Activated naive CD4-positive, alpha-beta T cell treated with anti-CD3 and anti-CD28 coated beads, Interleukin-2, amount 50 U/mL, for 16 hours (primary cell): ENCODE results near the gene MGAT1.
"Not testable (repeated sequence)": the region's sequence is repeated elsewhere in the genome, so short reads cannot be mapped to it uniquely, and the experiment has no call there.

Experiments used
- DNase-seq: peaks from one replicate; pipeline ENCODE4 v3.0.0-alpha.2; 2020

The MGAT1 gene

DNA sequence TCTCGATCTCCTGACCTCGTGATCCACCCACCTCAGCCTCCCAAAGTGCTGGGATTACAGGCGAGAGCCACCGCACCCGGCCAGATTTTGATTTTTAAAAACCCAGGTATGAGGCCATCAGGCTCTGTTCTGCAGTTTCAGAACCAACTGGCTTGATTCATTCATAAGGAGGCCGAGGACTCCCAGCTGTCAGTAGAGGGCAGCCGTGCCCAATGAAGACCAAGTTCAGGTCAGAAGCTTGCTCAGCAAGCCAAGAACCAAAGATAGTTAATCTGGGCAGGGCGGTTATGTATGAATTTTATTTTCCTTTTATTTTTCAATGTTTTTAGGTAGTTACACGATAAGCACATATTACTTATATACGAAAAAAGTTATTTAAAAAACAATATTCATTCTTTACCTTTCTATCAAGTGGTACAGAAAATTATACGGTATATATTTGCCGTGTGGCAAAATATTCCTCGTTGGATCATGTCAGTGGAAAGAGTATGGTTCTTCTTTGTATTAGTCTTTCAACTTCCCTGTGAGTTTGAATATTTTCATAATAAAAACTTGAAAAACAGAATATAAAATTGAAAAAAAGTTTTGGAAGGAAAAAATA is 18.0 kb downstream of the MGAT1 start:
- peak; percentile 77 for DNase-seq

DNA sequence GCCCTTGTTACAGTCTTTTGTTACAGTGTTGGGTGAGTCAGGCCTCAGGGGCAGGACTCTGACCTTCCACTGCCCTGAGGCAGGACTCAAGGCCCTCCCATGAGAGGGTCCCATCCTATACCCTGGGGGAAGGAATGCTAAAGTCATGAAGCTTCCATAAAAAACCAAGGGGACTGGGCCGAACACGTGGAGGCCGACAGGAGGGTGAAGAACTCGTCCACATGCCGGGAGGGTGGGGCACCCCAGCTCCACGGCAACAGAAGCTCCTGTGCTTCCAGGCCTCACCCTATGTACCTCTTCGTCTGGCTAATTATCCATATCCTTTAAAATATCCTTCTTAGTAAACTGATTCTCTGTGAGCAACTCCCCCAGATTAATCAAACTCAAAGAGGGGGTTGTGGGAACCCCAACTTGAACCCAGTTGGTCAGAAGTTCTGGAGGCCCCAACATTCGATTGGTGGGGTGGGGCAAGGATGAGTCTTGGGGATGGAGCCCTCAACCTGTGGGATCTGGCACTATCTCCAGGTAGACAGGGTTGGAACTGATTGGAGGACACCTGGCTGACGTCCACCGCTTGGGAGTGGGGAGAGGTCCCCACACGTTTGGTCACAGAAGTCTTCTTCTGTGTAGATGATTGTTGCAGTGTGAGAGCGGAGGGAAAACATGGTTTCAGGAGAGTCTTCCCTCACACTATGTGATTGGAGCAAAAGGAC is 19.1 kb downstream of the MGAT1 start:
- DNase-seq, result no peak

DNA sequence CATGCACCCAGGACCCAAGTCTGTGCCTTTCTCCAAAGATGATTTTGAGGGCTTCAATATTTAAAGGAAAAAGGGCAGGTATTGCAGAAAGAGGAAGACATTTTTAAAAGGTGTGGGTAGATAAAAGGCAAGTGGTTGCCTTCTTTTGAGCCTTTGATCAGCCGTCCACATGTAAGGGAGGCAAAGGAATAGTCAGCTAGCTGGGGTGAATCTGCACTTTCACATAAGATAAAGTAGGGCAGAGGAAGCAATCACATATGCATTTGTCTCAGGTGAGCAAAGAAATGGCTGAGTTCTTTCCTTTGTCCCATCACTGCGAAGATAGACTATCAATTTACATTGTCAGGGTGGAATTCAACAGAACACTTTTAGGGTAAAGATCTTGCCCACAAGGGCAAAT is 19.9 kb downstream of the MGAT1 start:
- DNase-seq, result no peak

DNA sequence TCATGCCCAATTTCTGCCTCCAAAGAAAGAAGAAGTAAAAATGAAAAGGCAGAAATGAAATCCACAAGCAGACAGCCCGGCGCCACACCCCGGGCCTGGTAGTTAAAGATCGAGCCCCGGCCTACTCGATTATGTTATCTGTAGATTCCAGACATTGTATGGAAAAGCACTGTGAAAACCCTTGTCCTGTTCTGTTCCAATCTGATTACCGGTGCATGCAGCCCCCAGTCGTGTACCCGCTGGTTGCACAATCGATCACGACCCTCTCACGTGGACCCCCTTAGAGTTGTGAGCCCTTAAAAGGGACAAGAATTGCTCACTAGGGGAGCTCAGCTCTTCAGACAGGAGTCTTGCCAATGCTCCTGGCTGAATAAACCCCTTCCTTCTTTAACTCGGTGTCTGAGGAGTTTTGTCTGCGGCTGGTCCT is 20.7 kb downstream of the MGAT1 start:
- DNase-seq, result not testable (repeated sequence)

DNA sequence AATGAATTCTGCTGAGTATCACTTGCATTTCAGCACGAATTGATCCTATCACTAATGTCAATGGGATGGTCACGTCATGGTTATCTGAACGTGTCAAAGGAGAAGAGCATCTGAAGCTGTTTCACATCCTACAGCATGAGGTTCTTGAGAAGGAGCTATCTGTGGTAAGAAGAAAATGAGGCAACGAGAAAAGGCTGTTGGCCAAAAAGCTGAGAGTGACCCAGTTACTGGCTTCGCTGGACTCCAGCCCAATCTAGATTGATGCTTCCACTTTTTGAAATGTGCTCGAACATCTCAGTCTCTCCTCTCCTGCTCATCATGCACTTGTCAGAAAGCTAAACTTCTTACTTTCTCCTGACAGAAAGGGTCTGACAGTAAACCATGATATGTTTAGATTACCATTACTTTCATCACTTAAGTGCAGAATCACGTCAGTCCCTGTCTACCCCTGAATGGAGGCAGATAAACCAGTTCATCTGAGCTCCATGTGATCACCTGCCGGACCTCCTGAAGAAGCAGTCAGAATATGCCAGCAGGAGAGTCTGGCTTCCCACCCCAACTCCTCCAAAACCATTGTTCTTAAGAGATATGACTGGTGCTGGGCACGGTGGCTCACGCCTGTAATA is 22.5 kb downstream of the MGAT1 start:
- DNase-seq, result no peak

DNA sequence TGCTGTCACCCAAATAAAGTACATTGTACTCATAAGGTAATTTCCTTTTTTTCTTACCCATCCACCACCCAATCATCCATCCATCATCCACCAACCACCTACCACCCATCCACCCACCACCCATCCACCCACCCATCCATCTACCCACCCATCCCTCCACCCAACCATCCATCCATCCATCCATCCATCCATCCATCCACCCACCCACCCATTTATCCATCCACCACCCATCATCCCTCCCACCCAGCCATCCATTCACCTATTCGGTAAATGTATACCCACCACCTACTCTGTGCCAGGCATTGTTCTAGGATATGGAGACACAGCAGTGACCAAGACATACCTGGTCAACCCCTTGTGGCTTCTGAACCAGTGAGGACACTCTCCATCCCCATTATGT is 25.1 kb downstream of the MGAT1 start:
- no peak for DNase-seq

DNA sequence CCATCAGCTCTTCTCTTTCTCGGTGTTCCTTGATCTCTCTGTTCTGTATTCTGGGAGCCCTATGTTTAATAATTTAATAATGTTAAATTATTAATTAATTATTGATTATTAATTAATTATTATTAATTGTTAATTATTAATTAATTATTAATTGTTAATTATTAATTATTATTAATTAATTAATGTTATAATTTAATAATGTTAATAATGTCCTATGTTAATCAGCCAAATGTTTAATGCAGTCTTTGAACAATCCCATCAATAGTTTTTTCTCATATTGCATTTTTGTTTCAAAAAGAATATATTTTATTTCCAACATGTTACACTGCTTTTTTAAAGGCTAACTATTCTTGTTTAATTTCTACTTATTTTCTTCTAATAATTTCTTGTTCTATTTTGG is 26.2 kb downstream of the MGAT1 start:
- DNase-seq, result no peak

DNA sequence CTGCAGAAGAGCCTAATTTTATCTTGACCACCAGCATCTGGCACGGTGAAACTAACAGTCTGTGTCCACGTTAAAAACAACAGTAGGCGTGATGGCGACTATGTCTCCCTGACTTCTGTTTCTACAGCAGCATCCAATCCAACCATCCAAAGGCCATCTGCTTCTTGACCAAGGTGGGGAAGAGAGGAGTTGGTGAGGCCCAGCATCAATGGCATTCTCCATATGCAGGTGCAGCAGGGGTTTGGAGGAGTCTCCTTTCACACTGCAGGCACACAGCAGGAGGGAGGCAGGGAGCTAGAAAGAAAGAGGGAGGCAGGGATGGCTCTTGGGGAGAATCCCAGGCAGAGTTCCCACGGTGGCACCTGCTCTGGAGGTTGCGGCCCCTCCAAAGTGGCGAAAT is 27.0 kb downstream of the MGAT1 start:
- DNase-seq, result no peak

DNA sequence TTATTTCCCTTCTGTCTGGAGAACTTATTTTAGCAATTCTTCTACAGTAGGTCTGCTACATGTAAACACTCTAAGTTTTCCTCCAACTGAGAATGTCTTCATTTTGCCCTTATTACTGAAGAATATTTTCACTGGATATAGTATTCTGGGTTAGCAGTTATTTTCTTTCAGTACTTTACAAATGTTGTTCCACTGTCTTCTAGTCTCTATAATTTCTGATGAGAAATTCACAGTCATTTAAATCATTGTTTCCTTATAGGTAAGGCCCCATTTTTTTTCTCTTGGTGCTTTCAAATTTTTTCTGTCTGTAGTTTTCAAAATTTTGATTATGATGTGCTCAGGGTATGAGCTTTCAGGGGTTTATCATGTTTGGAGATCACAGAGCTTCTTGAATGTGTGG is 30.8 kb downstream of the MGAT1 start:
- DNase-seq, result no peak

DNA sequence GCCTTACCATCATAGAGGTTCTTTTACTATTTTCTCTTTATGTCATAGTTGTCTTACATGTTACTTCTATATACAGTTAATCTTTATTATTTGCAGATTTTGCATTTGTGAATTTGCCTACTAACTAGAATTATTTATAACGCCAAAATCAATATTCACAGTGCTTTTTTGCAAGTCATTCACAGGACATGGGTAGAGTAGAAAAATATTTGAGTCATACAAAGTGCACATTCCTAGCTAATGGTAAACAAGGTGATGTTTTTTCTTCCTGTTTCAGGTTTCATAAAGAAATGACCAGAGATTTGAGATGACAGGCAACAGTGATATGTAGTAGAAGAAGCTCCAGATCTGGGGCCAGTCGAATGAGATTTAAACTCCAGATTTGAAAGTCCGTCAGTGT is 32.8 kb downstream of the MGAT1 start:
- no peak for DNase-seq

DNA sequence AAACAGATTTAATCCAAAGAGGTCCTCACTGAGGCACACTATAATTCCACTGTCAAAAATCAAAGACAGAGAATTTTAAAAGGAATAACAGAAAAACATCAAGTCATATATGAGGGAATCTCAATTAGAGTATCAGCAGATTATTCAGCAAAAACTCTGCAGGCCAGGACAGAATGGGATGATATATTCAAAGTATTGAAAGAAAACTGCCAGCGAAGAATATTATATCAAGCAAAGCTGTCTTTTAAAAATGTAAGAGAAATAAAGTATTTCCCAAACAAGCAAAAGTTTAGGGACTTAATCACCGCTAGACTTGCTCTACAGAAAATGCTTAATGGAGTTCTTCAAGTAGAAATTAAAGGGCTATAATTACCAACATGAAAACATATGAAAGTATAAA is 47.0 kb downstream of the MGAT1 start:
- no peak for DNase-seq

DNA sequence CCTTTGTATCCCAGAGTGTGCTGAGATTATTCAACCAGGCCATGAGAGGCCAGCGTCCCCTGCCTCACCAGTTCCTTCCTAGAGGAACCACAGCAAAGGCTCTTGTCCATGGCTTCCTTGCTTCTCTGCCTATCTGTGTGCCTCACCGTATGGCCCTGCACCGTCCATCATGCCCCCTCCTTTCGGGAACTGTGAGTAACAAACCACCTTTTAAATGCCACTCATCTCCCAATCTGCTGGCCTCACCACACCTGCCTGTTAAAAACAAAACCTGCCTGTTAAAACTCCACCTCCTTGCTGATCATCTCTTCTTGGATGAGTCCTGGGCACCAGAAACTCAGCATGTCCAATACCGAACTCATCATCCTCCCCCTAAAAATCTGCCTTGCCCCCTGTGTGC is 58.4 kb downstream of the MGAT1 start:
- DNase-seq, result no peak

DNA sequence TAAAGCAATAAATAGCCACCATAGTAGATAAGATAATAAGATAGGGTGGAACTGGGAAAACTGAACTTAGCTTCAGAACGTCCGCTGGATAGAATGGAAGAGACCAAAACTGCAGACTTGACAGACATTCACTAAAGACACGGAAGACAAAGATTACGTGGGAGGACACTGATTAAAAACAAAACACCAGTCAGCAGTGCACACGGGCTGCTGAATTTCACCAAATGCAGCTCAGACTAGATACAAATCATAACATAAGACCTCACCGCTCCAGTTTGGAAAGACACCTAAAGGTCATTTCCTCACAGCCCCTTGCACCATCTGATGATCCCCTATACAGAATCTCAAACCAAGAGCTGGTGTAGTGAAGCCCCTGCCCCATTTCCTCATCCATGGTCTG is 59.9 kb downstream of the MGAT1 start:
- DNase-seq, result no peak

DNA sequence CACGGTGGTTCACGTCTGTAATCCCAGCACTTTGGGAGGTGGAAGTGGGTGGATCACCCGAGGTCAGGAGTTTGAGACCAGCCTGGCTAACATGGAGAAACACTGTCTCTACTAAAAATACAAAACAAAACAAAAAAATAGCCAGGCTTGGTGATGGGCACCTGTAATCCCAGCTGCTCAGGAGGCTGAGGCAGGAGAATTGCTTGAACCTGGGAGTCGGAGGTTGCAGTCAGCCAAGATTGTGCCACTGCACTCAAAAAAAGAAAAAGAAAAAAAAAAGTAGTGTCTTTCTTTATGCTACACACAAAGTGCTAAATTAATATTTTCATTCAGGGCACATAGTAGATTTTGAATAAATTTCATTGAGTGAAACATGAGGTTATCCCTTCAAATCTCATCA is 61.7 kb downstream of the MGAT1 start:
- not testable (repeated sequence) for DNase-seq

DNA sequence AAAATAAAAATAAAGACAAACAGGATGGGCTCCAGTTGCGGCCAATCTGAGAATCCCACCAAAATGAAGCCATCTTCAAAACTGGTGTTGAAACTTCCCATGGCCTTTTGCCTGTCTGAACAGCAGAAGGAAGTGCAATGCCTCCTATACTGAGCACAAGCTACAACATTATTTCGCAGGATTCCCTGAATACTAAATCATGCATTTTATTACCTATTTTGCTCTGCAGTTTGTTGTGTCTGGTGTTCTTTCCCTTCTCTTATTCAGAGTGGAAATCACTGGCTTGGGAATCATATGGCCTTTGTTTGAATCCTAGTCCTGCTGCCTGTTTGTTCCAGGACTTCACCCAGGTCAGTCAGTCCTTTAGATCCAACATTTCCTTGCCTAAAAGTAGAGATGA is 62.6 kb downstream of the MGAT1 start, which contains the start of gene OR2Y1:
Gene OR2Y1 (minus strand): TSS at position 101 of the 400 bp plus-strand sequence. CDS start 0 bp downstream, at position 101.
- no peak for DNase-seq

DNA sequence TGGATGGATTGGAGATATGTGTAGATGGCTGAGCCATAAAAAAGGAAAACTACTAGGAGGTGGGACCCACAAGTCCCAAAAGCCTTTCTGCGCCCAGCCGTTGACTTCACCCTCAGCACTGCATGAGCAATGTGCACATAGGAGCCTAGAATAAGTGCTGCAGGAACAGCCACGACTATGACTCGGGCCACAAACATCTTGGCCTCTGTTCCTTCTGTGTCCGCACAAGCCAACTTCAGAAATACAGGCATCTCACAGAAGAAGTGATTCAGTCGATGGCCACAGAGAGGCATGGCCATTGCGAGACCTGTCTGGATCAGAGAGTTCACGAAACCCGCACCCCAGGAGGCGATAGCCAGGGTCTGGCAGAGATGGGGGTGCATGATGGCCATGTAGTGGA is 63.3 kb downstream of the MGAT1 start:
- DNase-seq, result no peak

DNA sequence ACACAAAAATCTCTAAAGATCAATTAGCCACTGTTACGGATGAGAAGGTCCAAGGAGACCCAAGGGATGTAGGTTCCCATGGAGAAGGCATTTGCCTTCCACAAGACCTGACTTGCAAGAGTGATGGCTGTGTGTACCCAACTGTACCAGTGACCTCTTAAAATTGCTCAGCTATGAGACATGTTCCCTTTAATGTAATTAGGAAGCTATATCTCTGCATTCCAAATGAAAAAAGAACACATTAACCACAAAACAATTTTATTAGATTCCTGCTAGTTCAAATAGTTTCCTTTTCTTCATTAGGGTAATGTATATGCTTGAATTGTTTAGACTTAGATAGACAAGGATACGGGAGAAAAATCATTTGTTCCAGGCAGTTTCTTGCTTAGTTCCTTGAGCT is 66.1 kb downstream of the MGAT1 start:
- DNase-seq, result no peak
